ENCODE results near the gene SLC39A11. TPM values are rescaled to one million over a fixed set of nuclear protein-coding genes. Genes with fewer than 3 reads are reported as not detected.

SLC39A11 gene
- polyA plus RNA-seq, 1 of the 3 experiments (the other 2 are of a cell fraction) = 23.5 TPM

DNA sequence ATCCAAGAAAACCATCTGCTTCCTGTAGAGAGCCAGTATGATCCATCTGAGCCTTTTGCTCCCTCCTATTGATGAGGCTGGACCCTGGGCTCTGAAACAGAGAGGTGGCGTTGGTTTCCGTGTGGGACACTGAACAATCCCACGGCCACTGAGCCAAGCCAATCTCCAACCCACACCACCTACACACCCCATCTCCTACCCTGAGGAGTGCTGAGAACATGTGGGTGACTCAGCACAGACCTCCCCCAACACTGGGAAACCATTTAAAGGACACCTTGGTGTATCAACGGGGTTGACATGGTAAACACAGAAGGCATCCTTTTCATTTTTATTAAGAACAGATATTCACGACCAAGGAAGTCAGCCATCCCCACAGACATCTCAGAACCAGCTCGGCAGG, 332.1 kb downstream of the SLC39A11 start (continued):
- TF ChIP-seq, protein P1, sequence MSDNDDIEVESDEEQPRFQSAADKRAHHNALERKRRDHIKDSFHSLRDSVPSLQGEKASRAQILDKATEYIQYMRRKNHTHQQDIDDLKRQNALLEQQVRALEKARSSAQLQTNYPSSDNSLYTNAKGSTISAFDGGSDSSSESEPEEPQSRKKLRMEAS (IDR thresholded peaks at IDR 0.05; ENCODE audit: low read depth) = no peak
- TF ChIP-seq SMC3 (IDR thresholded peaks at IDR 0.05; ENCODE audit: low read depth, low read length) (no peak), MEF2A (IDR thresholded peaks at IDR 0.05; ENCODE audit: borderline replicate concordance, low read depth) (no peak), CHD2 (IDR thresholded peaks at IDR 0.05; ENCODE audit: low read length, partially characterized antibody) (no peak), RXRA (IDR thresholded peaks at IDR 0.05; ENCODE audit: borderline replicate concordance, low read depth) (no peak), TAF1 (IDR thresholded peaks at IDR 0.05; ENCODE audit: borderline replicate concordance, low read depth, low read length) (no peak)

DNA sequence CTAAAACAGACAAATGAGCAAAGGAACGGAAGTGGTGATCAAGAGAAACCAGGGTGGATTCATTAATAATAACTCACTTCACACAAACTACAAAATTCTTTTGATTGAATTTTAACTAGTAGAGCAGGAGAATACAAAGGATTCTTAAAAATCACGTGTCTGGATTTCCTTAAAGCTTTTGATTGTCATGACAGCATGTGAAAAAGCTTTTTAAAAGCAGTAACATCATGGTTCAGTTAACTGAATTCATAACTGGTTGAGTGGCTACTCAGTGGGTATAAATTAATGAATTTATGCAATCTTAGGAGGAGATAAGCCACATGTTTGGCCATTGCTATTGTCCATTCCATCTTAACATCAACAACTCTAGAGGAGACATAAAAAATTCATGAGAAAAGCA, 333.2 kb downstream of the SLC39A11 start:
- Histone ChIP-seq H3K4me3 (ENCODE audit: low read depth in 2 of 2, low read length in 1 of 2) (no peak overlapping the region), H2AFZ (ENCODE audit: low read depth) (no peak overlapping the region), H3F3A (replicated peaks; ENCODE audit: insufficient read depth) (no peaks in the 10 kb centered on the region), H3K79me2 (ENCODE audit: insufficient read depth) (no peaks in the 10 kb centered on the region), H3K27ac (ENCODE audit: low read depth in 2 of 2, low read length in 1 of 2) (no peak overlapping the region), H3K4me1 (ENCODE audit: control insufficient read depth in 1 of 2, insufficient read depth in 2 of 2, low read depth in 1 of 2, low read length in 1 of 2) (no peaks in the 10 kb centered on the region; a peak in 1 of 4 replicates), H3K27me3 (ENCODE audit: insufficient read depth) (no peaks in the 10 kb centered on the region), H3K9me3 (no peaks in the 10 kb centered on the region), H4K20me1 (ENCODE audit: insufficient read depth) (no peaks in the 10 kb centered on the region), H3K4me2 (no peak overlapping the region), H3K9ac (no peak overlapping the region), H3K9me2 (no peaks in the 10 kb centered on the region), H3K36me3 (replicated peaks in 1 of 2; ENCODE audit: control insufficient read depth in 1 of 2, insufficient read depth in 2 of 2, low read length in 1 of 2) (no peaks in the 10 kb centered on the region)
- TF ChIP-seq JUND (IDR thresholded peaks at IDR 0.05) = no peak
- no peak for TF ChIP-seq FOXM1 (IDR thresholded peaks at IDR 0.05; ENCODE audit: low read depth)
- TF ChIP-seq FOXJ3 (CRISPR knock-in tag; IDR thresholded peaks at IDR 0.05) = no peak
- TF ChIP-seq ELF1 (IDR thresholded peaks at IDR 0.05) = no peak
- TF ChIP-seq POLR2AphosphoS5 (IDR thresholded peaks at IDR 0.05; ENCODE audit: low read depth, low read length) = no peak
- no peak for TF ChIP-seq RCOR1 (IDR thresholded peaks at IDR 0.05; ENCODE audit: low read length)
- no peak for TF ChIP-seq RAD21 (IDR thresholded peaks at IDR 0.05; ENCODE audit: low read length)
- TF ChIP-seq, protein P2, sequence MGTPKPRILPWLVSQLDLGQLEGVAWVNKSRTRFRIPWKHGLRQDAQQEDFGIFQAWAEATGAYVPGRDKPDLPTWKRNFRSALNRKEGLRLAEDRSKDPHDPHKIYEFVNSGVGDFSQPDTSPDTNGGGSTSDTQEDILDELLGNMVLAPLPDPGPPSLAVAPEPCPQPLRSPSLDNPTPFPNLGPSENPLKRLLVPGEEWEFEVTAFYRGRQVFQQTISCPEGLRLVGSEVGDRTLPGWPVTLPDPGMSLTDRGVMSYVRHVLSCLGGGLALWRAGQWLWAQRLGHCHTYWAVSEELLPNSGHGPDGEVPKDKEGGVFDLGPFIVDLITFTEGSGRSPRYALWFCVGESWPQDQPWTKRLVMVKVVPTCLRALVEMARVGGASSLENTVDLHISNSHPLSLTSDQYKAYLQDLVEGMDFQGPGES (IDR thresholded peaks at IDR 0.05; ENCODE audit: low read depth, low read length) = no peak
- TF ChIP-seq EZH2phosphoT487 (IDR thresholded peaks at IDR 0.05; ENCODE audit: borderline replicate concordance, low read depth) = no peak
- TF ChIP-seq FOSL2 (IDR thresholded peaks at IDR 0.05; ENCODE audit: borderline replicate concordance, low read depth) = no peak
- TF ChIP-seq, protein P3, sequence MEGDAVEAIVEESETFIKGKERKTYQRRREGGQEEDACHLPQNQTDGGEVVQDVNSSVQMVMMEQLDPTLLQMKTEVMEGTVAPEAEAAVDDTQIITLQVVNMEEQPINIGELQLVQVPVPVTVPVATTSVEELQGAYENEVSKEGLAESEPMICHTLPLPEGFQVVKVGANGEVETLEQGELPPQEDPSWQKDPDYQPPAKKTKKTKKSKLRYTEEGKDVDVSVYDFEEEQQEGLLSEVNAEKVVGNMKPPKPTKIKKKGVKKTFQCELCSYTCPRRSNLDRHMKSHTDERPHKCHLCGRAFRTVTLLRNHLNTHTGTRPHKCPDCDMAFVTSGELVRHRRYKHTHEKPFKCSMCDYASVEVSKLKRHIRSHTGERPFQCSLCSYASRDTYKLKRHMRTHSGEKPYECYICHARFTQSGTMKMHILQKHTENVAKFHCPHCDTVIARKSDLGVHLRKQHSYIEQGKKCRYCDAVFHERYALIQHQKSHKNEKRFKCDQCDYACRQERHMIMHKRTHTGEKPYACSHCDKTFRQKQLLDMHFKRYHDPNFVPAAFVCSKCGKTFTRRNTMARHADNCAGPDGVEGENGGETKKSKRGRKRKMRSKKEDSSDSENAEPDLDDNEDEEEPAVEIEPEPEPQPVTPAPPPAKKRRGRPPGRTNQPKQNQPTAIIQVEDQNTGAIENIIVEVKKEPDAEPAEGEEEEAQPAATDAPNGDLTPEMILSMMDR (IDR thresholded peaks at IDR 0.05) = no peak
- no peak for TF ChIP-seq NRF1 (IDR thresholded peaks at IDR 0.05; ENCODE audit: low read depth, low read length)
- no peak for TF ChIP-seq NFIC (IDR thresholded peaks at IDR 0.05; ENCODE audit: borderline replicate concordance)
- no peak for TF ChIP-seq CHD2 (IDR thresholded peaks at IDR 0.05; ENCODE audit: low read length, partially characterized antibody)
- TF ChIP-seq, protein P1 (IDR thresholded peaks at IDR 0.05; ENCODE audit: low read depth) = no peak
- TF ChIP-seq MXI1 (IDR thresholded peaks at IDR 0.05; ENCODE audit: low read depth, low read length) = no peak
- TF ChIP-seq, protein P4, sequence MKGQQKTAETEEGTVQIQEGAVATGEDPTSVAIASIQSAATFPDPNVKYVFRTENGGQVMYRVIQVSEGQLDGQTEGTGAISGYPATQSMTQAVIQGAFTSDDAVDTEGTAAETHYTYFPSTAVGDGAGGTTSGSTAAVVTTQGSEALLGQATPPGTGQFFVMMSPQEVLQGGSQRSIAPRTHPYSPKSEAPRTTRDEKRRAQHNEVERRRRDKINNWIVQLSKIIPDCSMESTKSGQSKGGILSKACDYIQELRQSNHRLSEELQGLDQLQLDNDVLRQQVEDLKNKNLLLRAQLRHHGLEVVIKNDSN (IDR thresholded peaks at IDR 0.05; ENCODE audit: borderline replicate concordance, low read depth) = no peak
- TF ChIP-seq SIN3A (IDR thresholded peaks at IDR 0.05; ENCODE audit: borderline replicate concordance, low read depth, low read length) = no peak
- TF ChIP-seq, protein P5, sequence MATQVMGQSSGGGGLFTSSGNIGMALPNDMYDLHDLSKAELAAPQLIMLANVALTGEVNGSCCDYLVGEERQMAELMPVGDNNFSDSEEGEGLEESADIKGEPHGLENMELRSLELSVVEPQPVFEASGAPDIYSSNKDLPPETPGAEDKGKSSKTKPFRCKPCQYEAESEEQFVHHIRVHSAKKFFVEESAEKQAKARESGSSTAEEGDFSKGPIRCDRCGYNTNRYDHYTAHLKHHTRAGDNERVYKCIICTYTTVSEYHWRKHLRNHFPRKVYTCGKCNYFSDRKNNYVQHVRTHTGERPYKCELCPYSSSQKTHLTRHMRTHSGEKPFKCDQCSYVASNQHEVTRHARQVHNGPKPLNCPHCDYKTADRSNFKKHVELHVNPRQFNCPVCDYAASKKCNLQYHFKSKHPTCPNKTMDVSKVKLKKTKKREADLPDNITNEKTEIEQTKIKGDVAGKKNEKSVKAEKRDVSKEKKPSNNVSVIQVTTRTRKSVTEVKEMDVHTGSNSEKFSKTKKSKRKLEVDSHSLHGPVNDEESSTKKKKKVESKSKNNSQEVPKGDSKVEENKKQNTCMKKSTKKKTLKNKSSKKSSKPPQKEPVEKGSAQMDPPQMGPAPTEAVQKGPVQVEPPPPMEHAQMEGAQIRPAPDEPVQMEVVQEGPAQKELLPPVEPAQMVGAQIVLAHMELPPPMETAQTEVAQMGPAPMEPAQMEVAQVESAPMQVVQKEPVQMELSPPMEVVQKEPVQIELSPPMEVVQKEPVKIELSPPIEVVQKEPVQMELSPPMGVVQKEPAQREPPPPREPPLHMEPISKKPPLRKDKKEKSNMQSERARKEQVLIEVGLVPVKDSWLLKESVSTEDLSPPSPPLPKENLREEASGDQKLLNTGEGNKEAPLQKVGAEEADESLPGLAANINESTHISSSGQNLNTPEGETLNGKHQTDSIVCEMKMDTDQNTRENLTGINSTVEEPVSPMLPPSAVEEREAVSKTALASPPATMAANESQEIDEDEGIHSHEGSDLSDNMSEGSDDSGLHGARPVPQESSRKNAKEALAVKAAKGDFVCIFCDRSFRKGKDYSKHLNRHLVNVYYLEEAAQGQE (IDR thresholded peaks at IDR 0.05; ENCODE audit: low read depth, low read length) = no peak
- ChIA-PET CTCF (interaction anchor here (0.6 to 2.2 kb wide), 4 partner anchors 26 to 227 kb away, joined by 3 to 7 read pairs (median 4); no protein-coding TSS in a partner anchor), POLR2A (no interaction called here)
- 76% methylated on average over 2 of the region's 2 CpGs for WGBS (ENCODE audit: low lambda C conversion rate)
- no peak for DNase-seq
